AG04450 (cell line): Measurements from ENCODE around the gene PDE5A. TPM values are rescaled to one million over a fixed set of nuclear protein-coding genes. Genes with fewer than 3 reads are reported as not detected.
A peak's percentile ranks its signal among the peaks of the same experiment; 100 is the strongest.

Experiments used
- CTCF ChIA-PET: fragments of 300-600, 350-600 bp; formaldehyde crosslinking; extraction: SDS; loops from one replicate; lab custom pipeline; 2022; ENCODE audit warnings: antibody characterized with exemption, inconsistent platforms; lab: Charles Lee
- POLR2A ChIA-PET: fragments of 350-600 bp; formaldehyde crosslinking; extraction: SDS; loops from one replicate; lab custom pipeline; 2021; ENCODE audit warnings: antibody characterized with exemption, inconsistent platforms; lab: Yijun Ruan, JAX
- DNase-seq: peaks from one replicate; pipeline ENCODE4 v3.0.0-alpha.2; 2011; ENCODE audit warnings: low read depth, low spot score
- H3K27ac ChIP-seq: one replicate; pipeline ENCODE4 v1.5.1; 2012; ENCODE audit warnings: low read depth, low read length, control low read depth
- H3K27me3 ChIP-seq: one replicate; pipeline ENCODE4 v1.6.0; 2012; ENCODE audit warnings: low read length; ENCODE audit not compliant: control insufficient read depth, insufficient read depth
- H3K4me3 ChIP-seq: 2 replicates; pipeline ENCODE4 v1.5.1; 2011; ENCODE audit warnings: mild to moderate bottlenecking, low read depth, low read length, control low read depth
- H3K9me3 ChIP-seq: 2 replicates; pipeline ENCODE4 v1.5.1; 2012; ENCODE audit warnings: low read length; ENCODE audit not compliant: control insufficient read depth, insufficient read depth
- polyA plus RNA-seq: library from polyadenylated mRNA; depleted of rRNA; stranded (reverse); fragments of >200 nt; gene quantifications from 2 replicates; pipeline ENCODE4 v1.2.3, GENCODE V29; 2011
- TF ChIP-seq, protein P1 (sequence below): IDR thresholded peaks from 2 replicates; pipeline ENCODE4 v1.5.1; 2011; ENCODE audit warnings: low read depth, low read length, control low read depth, inconsistent platforms

PDE5A gene
- polyA plus RNA-seq, 1 experiment = 489 TPM

- Histone ChIP-seq H3K9me3 (no peaks in the 10 kb centered on the region; the same call in 1 of the 2 replicates), H3K27ac (peak overlapping the region; percentile 75), H3K4me3 (no peak overlapping the region), H3K27me3 (no peaks in the 10 kb centered on the region)
- POLR2A ChIA-PET = interaction anchor here (1.2 kb wide), 1 partner anchor 51 kb away, joined by 3 read pairs; no protein-coding TSS in a partner anchor
- CTCF ChIA-PET = no interaction called here
- DNase-seq = no peak
- TF ChIP-seq, protein P1, sequence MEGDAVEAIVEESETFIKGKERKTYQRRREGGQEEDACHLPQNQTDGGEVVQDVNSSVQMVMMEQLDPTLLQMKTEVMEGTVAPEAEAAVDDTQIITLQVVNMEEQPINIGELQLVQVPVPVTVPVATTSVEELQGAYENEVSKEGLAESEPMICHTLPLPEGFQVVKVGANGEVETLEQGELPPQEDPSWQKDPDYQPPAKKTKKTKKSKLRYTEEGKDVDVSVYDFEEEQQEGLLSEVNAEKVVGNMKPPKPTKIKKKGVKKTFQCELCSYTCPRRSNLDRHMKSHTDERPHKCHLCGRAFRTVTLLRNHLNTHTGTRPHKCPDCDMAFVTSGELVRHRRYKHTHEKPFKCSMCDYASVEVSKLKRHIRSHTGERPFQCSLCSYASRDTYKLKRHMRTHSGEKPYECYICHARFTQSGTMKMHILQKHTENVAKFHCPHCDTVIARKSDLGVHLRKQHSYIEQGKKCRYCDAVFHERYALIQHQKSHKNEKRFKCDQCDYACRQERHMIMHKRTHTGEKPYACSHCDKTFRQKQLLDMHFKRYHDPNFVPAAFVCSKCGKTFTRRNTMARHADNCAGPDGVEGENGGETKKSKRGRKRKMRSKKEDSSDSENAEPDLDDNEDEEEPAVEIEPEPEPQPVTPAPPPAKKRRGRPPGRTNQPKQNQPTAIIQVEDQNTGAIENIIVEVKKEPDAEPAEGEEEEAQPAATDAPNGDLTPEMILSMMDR = no peak
Measured at GRCh38 chr4:119632216-119632615, 3.6 kb upstream of the PDE5A start.

GRCh38 chr4:119629142-119629471, 503 bp upstream of the PDE5A start:
- Histone ChIP-seq H3K27me3 (no peaks in the 10 kb centered on the region), H3K9me3 (no peaks in the 10 kb centered on the region; the same call in 1 of the 2 replicates), H3K4me3 (peak overlapping the region; percentile 76), H3K27ac (peak overlapping the region; percentile 86)
- ChIA-PET CTCF (interaction anchor here (0.6 to 3.6 kb wide), 42 partner anchors 8 to 433 kb away, joined by 3 to 175 read pairs (median 4); no protein-coding TSS in a partner anchor), POLR2A (interaction anchor here (0.6 to 3.1 kb wide), 17 partner anchors 9 to 427 kb away, joined by 3 to 60 read pairs (median 6); no protein-coding TSS in a partner anchor)
- no peak for DNase-seq
- TF ChIP-seq, protein P1 = no peak

- TF ChIP-seq, protein P1 = peak; percentile 21
- Histone ChIP-seq H3K9me3 (no peaks in the 10 kb centered on the region; the same call in 1 of the 2 replicates), H3K27me3 (no peaks in the 10 kb centered on the region), H3K4me3 (peak overlapping the region; percentile 85), H3K27ac (peak overlapping the region; percentile 94)
- CTCF ChIA-PET = interaction anchor here (0.6 to 3.6 kb wide), 27 partner anchors 11 to 434 kb away, joined by 3 to 175 read pairs (median 3); no protein-coding TSS in a partner anchor
- DNase-seq = peak; percentile 69
- POLR2A ChIA-PET = interaction anchor here (0.7 to 3.1 kb wide), 15 partner anchors 32 to 429 kb away, joined by 3 to 60 read pairs (median 6); no protein-coding TSS in a partner anchor
Measured at GRCh38 chr4:119627267-119628255, 1.0 kb downstream of the PDE5A start.

GRCh38 chr4:119626943-119627266, 1.7 kb downstream of the PDE5A start:
- Histone ChIP-seq H3K27me3 (no peaks in the 10 kb centered on the region), H3K27ac (peak overlapping the region; percentile 93), H3K4me3 (peak overlapping the region; percentile 85), H3K9me3 (peaks cover under 1% of the 10 kb centered on the region; the same call in 1 of the 2 replicates)
- ChIA-PET CTCF (interaction anchor here (0.6 to 3.6 kb wide), 12 partner anchors 11 to 426 kb away, joined by 3 to 175 read pairs (median 4); no protein-coding TSS in a partner anchor), POLR2A (interaction anchor here (1.0 to 3.1 kb wide), 5 partner anchors 68 to 429 kb away, joined by 3 to 60 read pairs (median 18); no protein-coding TSS in a partner anchor)
- no peak for DNase-seq
- TF ChIP-seq, protein P1 = no peak
